Nephron (organoid): ENCODE data around the gene ARMC9.

Source experiments
- H3K27ac Mint-ChIP-seq, 3 experiments: 2 replicates each; pipeline ENCODE4 v1.8.0; 2020; ENCODE audit warnings: mixed read lengths in 3 of 3, mild to moderate bottlenecking in 2 of 3, moderate library complexity in 1 of 3
- H3K27me3 Mint-ChIP-seq: 2 replicates; pipeline ENCODE4 v1.8.0; 2021; ENCODE audit warnings: low read depth, mild to moderate bottlenecking, moderate library complexity, mixed read lengths
- H3K36me3 Mint-ChIP-seq: 2 replicates; pipeline ENCODE4 v1.8.0; 2020; ENCODE audit warnings: low read depth, mixed read lengths
- H3K4me1 Mint-ChIP-seq: 2 replicates; pipeline ENCODE4 v1.8.0; 2020; ENCODE audit warnings: mixed read lengths
- H3K4me3 Mint-ChIP-seq, 3 experiments: 2 replicates each; pipeline ENCODE4 v1.8.0; 2020; ENCODE audit warnings: mild to moderate bottlenecking in 3 of 3, mixed read lengths in 3 of 3, moderate library complexity in 2 of 3
- H3K9me3 Mint-ChIP-seq: 2 replicates; pipeline ENCODE4 v1.8.0; 2020; ENCODE audit warnings: mixed read lengths
- CTCF ChIP-seq, 3 experiments: fragments of 200-600 bp; sonication (generic); IDR thresholded peaks; one replicate each; pipeline ENCODE4 v1.5.0; 2021; ENCODE audit warnings: antibody characterized with exemption in 3 of 3; ENCODE audit not compliant: unreplicated experiment in 3 of 3

ARMC9 gene

DNA sequence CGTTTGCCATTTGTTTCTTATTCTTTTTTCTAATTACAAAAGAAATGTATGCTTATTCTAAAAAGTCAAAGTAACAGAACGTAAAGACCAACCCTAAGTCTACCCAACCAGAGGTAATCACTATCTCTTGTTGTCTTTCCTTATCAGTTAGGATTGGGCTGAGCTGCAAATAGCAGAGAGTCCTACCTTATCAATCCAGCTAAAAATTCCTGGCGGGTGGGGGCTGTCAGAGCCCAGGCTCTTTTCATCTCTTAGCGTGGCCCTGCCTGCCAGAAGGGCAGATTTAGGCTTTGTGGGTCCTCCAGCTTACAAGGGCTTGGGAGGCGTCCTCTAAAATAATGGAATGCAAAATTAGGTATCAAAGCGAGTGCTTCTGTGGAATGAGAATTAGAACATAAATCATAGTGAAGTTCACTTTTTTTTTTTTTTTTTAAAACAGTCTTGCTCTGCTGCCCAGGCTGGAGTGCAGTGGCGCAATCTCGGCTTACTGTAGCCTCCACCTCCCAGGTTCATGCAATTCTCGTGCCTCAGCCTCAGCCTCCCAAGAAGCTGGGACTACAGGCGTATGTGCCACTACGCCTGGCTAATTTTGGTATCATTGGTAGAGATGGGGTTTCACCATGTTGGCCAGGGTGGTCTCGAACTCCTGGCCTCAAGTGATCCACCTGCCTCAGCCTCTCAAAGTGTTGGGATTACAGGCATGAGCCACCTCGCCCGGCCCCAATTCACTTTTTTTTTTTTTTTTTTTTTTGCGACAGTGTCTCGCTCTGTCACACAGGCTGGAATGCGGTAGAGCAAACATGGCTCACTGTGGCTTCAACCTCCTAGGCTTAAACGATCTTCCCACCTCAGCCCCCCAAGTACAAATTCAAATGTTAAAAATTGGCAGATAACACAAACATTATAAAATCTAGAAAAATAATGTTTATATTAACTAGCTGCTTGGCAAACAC lies 139.7 kb downstream of the ARMC9 start:
- Mint-ChIP-seq H3K9me3 (no peaks in the 10 kb centered on the region), H3K27ac (no peak overlapping the region), H3K4me1 (peaks cover 14% of the 10 kb centered on the region), H3K4me3 (no peak overlapping the region), H3K36me3 (peaks cover 27% of the 10 kb centered on the region), H3K27me3 (no peaks in the 10 kb centered on the region)
- TF ChIP-seq CTCF (IDR thresholded peaks at IDR 0.05; ENCODE audit: unreplicated experiment in 3 of 3): no peak

- Mint-ChIP-seq H3K27ac (no peak overlapping the region), H3K4me3 (no peak overlapping the region), H3K36me3 (peaks cover 15% of the 10 kb centered on the region), H3K27me3 (no peaks in the 10 kb centered on the region), H3K4me1 (peaks cover 18% of the 10 kb centered on the region), H3K9me3 (no peaks in the 10 kb centered on the region)
- no peak for TF ChIP-seq CTCF (IDR thresholded peaks at IDR 0.05; ENCODE audit: unreplicated experiment in 3 of 3)
These were observed 140.9 kb downstream of the ARMC9 start for GRCh38 chr2:231339316-231339715.

DNA sequence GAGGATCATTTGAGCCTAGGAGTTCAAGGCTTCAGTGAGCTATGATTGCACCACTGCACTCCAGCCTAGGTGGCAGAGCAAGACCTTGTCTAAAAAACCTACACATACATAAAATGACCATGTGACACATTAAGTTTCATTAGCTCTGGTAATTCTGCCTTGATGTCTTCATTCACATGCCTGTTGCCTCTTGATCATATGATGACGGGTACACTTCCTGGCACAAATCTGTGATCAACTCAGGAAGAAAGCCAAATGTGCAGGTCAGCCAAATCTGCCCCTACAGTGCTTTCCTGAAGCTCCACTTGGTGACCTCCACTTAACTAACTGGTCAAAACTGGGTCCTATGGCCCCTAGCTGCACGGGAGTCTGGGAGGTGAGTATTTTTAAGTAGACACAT lies 142.7 kb downstream of the ARMC9 start:
- Mint-ChIP-seq H3K4me3 (no peak overlapping the region), H3K36me3 (peaks cover 25% of the 10 kb centered on the region), H3K4me1 (peaks cover 12% of the 10 kb centered on the region), H3K27me3 (peaks cover under 1% of the 10 kb centered on the region), H3K9me3 (no peaks in the 10 kb centered on the region), H3K27ac (no peak overlapping the region)
- TF ChIP-seq CTCF (IDR thresholded peaks at IDR 0.05; ENCODE audit: unreplicated experiment in 3 of 3): no peak

DNA sequence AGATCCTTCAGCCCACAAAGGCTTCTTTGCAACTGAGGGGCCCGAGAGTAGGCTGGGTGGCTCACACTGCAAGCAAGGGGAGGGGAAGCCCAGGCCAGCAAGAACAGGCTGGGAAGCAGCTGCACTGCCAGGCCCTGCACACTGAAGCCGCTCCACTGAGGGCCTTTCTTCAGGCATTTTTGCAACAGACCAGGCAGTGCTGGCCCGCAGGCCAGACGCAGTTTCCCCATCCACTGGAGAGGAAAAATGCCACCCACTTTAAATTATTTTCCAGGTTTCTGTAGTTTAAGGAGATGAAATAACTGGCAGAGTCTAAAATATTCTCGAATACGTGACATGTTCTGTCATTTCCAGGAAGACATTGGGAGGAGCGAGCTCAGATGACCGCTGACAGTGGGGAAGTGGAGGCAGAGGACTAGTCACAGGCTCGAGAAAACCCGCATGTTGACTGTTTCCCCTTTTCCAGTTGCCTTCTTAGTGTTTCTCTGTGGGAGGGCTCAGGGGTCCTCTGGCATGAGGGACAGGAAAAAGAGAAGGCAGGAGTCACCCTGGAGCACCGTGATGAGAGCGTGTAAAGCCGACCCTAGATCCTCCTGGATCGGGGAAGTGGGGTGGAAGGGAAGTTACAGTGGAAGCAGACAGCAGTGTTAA lies 143.8 kb downstream of the ARMC9 start:
- Mint-ChIP-seq H3K36me3 (peaks cover 33% of the 10 kb centered on the region), H3K27ac (peak overlapping the region in 1 of 3 experiments; percentile 66), H3K4me3 (no peak overlapping the region), H3K9me3 (no peaks in the 10 kb centered on the region), H3K4me1 (peaks cover 12% of the 10 kb centered on the region), H3K27me3 (peaks cover 3% of the 10 kb centered on the region)
- TF ChIP-seq CTCF (IDR thresholded peaks at IDR 0.05; ENCODE audit: unreplicated experiment in 3 of 3): no peak

- Mint-ChIP-seq H3K4me1 (peaks cover 12% of the 10 kb centered on the region), H3K9me3 (no peaks in the 10 kb centered on the region), H3K36me3 (peaks cover 42% of the 10 kb centered on the region), H3K27me3 (peaks cover 3% of the 10 kb centered on the region), H3K4me3 (no peak overlapping the region), H3K27ac (no peak overlapping the region)
- no peak for TF ChIP-seq CTCF (IDR thresholded peaks at IDR 0.05; ENCODE audit: unreplicated experiment in 3 of 3)
These were observed 144.7 kb downstream of the ARMC9 start for GRCh38 chr2:231343006-231343710.
